ENCODE results near the gene RASAL2.

GRCh38 chr1:178102218-178102617 is 8.3 kb downstream of the RASAL2 start:
- TF ChIP-seq NFRKB (IDR thresholded peaks at IDR 0.05) (no peak), FOXK2 (IDR thresholded peaks at IDR 0.05) (no peak), ARNT (IDR thresholded peaks at IDR 0.05) (no peak), FOXM1 (IDR thresholded peaks at IDR 0.05; ENCODE audit: borderline replicate concordance) (no peak), SP1 (IDR thresholded peaks at IDR 0.05) (no peak), ZNF384 (IDR thresholded peaks at IDR 0.05) (no peak), CTBP1 (IDR thresholded peaks at IDR 0.05; ENCODE audit: borderline replicate concordance) (no peak), PKNOX1 (IDR thresholded peaks at IDR 0.05) (no peak), BHLHE40 (IDR thresholded peaks at IDR 0.05; ENCODE audit: borderline replicate concordance) (no peak), FOXA1 (IDR thresholded peaks at IDR 0.05) (no peak)

Data from HEK293T (cell line).